Muscle of arm (tissue), 12 donors: ENCODE results near the gene RGPD5. TPM values are rescaled to one million over a fixed set of nuclear protein-coding genes. Genes with fewer than 3 reads are reported as not detected.
"Not testable (repeated sequence)": the region's sequence is repeated elsewhere in the genome, so short reads cannot be mapped to it uniquely, and the experiment has no call there.

Source experiments
- DNase-seq: peaks from one replicate; pipeline ENCODE4 v3.0.0-alpha.2; 2013
- polyA plus RNA-seq, 12 donors: library from polyadenylated mRNA; unstranded; fragments of 120-200 nt; gene quantifications; one replicate each; pipeline ENCODE4 v1.2.1, GENCODE V29; 2013; ENCODE audit not compliant: insufficient read length in 12 of 12

The RGPD5 gene
- polyA plus RNA-seq, 12 donors, result 14.1 to 38.1 (median 29.0) TPM; not detected in 1

DNA sequence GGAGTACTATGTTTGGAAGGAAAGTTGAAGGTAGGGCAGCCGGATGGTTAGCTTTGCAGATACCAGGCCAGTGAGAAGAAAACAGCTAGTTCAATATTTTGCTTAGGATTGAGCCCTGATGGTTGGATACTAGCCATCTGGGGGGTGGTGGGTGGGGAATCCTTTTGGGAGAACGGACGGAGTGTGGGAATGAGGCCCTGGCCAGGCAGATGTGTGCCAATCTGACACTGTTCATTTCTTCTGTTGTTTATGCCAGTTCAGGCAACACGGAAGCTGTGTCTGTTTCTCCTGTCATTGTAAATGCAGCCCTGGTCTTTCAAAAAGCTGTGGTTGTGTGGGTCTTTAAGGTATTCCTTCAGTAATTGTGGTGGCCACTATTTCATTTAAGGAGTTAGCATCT is 96.9 kb downstream of the RGPD5 start:
- DNase-seq, result not testable (repeated sequence)

DNA sequence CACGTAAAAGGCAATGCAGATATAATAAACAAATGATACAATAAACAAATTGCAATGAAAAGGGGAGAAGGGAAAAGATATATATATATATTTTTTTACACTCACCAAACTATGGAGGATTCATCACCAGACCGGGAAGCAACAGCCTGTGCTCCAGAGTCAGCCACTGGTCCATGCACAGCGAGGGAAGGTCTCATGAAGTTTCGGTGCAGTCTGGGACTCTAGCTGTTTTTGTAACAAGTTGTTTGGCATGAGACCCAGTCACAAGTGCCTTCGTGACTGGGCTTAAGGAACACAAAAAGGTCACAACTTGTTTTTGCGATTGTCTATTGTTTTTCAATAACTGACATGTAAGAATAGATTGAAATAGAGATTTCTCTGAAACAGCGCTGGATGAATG is 99.6 kb downstream of the RGPD5 start:
- DNase-seq, result not testable (repeated sequence)

DNA sequence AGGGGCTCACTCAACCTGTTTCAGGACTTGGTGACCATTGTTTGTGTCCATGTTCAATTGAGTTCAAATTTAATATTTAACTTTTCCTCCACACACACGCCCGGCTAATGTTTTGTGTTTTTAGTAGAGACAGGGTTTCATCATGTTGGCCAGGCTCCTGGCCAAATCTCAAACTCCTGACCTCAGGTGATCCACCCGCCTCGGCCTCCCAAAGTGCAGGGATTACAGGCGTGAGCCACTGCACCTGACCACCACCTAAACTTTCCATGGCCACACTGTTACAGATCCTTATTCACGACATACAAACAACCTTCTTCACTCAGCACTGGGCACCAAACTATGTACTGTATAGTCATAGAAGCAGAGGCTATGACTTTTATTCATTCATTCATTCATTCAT is 100.0 kb downstream of the RGPD5 start:
- not testable (repeated sequence) for DNase-seq

DNA sequence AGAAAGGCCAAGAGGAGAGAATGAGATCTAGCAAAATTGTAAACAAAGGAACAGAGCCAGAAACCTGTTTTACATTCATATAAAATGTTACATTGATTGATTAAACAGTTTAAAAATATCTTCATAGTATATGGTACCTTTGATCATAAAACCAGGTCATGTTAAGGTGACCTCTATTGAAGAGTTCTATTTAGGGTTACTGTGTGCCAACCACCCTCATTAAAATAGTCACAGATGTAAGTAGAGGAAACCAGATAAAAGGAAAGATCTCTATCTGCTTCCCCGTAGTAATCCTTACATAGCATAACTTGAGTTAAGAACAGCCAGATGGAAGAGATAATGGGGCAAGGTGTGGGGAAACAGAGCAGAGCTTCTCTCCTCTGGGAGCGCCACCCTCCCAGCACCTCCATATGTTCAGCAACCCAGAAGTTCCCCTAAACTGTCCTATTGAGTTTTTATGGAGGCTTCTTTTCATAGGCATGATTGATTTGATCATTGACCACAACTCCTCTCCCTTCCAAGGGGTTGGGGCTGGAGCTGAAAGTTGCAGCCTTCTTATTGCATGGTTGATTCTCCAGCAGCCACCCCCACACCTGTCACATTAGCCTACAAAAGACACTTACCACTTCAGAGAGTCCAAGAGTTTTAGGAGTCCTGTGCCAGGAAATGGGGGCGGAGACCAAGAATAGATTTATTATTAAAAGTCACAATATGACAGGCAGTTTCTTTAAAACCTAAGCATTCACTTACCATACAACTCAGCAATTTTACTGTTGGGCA is 101.2 kb downstream of the RGPD5 start:
- DNase-seq, result not testable (repeated sequence)

DNA sequence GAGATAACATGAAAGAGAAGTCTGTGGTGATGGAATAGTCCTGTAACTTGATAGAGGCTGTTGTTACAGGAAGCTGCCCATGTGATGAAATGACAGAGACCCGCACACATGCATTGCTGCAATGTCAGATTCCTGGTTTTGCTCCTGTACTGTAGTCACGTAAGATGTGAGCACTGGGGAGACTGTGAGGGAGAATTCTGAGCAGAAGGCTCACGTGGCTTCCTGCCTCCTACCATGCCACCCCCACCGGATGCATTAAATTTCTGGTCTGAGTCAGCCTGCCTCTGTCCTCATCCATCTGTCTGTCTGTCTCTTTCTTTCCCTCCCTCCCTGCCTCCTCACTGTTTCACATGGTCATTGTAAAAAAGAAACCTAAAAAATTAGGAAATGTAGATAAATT is 102.1 kb downstream of the RGPD5 start:
- not testable (repeated sequence) for DNase-seq

GRCh38 chr2:109897769-109898461 is 103.8 kb downstream of the RGPD5 start:
- DNase-seq, result not testable (repeated sequence)

DNA sequence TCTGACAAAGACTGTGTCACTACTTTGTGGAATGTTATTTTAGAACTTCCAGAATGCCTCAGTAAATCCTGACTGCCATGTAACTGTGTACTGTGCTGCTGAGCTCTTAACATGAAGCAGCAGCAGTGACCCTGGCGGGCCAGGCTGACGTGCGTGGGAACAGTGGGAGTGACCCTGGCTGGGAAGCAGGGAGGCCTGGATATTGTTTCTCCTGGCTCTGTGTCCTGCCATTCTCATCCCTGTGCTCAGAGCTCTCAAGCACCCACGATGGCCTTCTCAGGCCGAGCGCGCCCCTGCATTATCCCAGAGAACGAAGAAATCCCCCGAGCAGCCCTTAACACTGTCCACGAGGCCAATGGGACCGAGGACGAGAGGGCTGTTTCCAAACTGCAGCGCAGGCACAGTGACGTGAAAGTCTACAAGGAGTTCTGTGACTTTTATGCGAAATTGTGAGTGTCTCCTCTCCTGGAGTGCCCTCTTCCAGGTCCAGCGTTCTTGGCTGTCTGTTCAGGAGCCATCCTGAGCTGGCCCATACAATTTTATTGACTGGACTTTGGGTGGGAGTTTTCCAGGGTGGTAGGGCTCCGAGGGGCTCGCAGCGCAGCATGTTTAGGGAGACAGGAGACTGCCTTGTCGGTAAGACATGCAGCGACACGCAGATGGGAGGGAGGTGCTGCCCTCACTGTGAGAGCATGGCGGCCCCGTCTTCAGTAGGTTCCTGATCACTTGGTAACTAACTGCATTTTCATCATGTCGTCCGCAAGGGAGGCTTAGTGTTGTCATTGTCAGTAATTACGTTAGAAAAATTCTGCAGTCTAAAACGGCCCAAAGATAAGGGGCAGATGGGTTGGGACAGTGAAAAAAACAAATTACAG is 104.6 kb downstream of the RGPD5 start, which contains the start of gene LIMS3:
LIMS3 (plus strand) TSS at position 227 of the 875 bp plus-strand sequence; CDS start at position 268, 41 bp downstream.
- not testable (repeated sequence) for DNase-seq

DNA sequence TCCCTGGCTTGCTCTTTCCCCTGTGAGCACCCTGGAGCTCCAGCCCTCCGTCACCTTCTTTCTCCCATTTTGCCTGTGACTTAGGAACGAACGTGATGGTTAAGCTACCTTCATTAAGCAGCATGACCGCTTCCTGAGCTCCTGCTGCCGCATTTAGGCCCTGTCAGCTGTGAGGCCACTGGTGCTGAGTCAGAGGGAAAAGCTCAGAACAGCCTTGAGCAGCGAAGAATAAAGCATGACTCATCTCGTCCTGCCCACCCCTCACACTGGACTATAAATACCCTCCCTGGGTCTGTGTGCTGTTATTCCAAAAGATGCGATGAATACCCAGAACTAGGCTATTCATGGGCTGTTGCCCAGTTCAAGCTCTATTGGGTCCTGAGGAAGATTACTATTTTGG is 111.7 kb downstream of the RGPD5 start:
- DNase-seq, result not testable (repeated sequence)

Other genes starting within 250 kb of the RGPD5 start
- 100 to 1,000 TPM in 4 of 12 donors, 10 to 100 TPM in 7, not detected in 1; 72.0 to 112 (median 94.1) TPM for gene SEPTIN10, start 180.3 kb upstream of the RGPD5 start, polyA plus RNA-seq
- gene SOWAHC, start 179.9 kb upstream of the RGPD5 start, polyA plus RNA-seq, result 10 to 100 TPM in 3 of 12 donors, 1 to 10 TPM in 8, not detected in 1; 5.8 to 13.6 (median 7.2) TPM
- gene LIMS3, start 104.4 kb downstream of the RGPD5 start, polyA plus RNA-seq, result 1 to 10 TPM in 10 of 12 donors, not detected in 2; 1.7 to 8.6 (median 4.8) TPM